ENCODE results near the gene HNRNPM. TPM values are rescaled to one million over a fixed set of nuclear protein-coding genes. Genes with fewer than 3 reads are reported as not detected.

Gene HNRNPM
- total RNA-seq, 1 experiment from 2014 or later: 118 TPM

Other genes with a start within 250 kb of the HNRNPM start
- not detected in 2 replicates for gene CERS4, start 235.6 kb upstream of the HNRNPM start, total RNA-seq (2014; rRNA removed)
- gene CD320, start 136.6 kb upstream of the HNRNPM start, total RNA-seq (2014; rRNA removed): 157 and 165 TPM in 2 replicates
- 22.7 and 34.9 TPM in 2 replicates for gene NDUFA7, start 123.6 kb upstream of the HNRNPM start, total RNA-seq (2014; rRNA removed)
- gene RPS28, start 123.5 kb upstream of the HNRNPM start, total RNA-seq (2014; rRNA removed): 119 and 242 TPM in 2 replicates
- 0.11 and 1.2 TPM in 2 replicates for gene KANK3, start 101.7 kb upstream of the HNRNPM start, total RNA-seq (2014; rRNA removed)
- gene ANGPTL4, start 80.8 kb upstream of the HNRNPM start, total RNA-seq (2014; rRNA removed): 48.7 and 82.3 TPM in 2 replicates
- 13.0 and 13.5 TPM in 2 replicates for gene RAB11B, start 54.6 kb upstream of the HNRNPM start, total RNA-seq (2014; rRNA removed)
- 34.2 and 44.5 TPM in 2 replicates for gene MARCHF2, start 31.7 kb upstream of the HNRNPM start, total RNA-seq (2014; rRNA removed)
- not detected in 2 replicates for gene PRAM1, start 57.7 kb downstream of the HNRNPM start, total RNA-seq (2014; rRNA removed)
- gene ZNF414, start 69.2 kb downstream of the HNRNPM start, total RNA-seq (2014; rRNA removed): 9.1 and 9.2 TPM in 2 replicates
- 0.11 and 0.13 TPM in 2 replicates for gene MYO1F, start 132.5 kb downstream of the HNRNPM start, total RNA-seq (2014; rRNA removed)
- gene ADAMTS10, start 165.7 kb downstream of the HNRNPM start, total RNA-seq (2014; rRNA removed): 0.06 and 0.46 TPM in 2 replicates
- gene NFILZ, start 185.7 kb downstream of the HNRNPM start, total RNA-seq (2014; rRNA removed): not detected in 2 replicates